SU-DHL-6 (cell line): ENCODE results near the gene ADCY5.

ENCODE experiments used
- H2AFZ ChIP-seq: fragments of 200-600 bp; sonication (generic); 2 replicates; pipeline ENCODE4 v1.6.1; 2014; ENCODE audit warnings: low read depth, mild to moderate bottlenecking, moderate library complexity, mixed read lengths, antibody characterized with exemption, low read length; ENCODE audit not compliant: severe bottlenecking
- H3F3A ChIP-seq: fragments of 200-600 bp; shearing (Covaris generic); 2 replicates; pipeline ENCODE4 v1.6.0; 2016; ENCODE audit warnings: antibody characterized with exemption, mild to moderate bottlenecking; ENCODE audit not compliant: insufficient read depth
- H3K27ac ChIP-seq: fragments of 200-600 bp; sonication (generic); 2 replicates; pipeline ENCODE4 v1.5.1; 2016; ENCODE audit warnings: low read depth, mild to moderate bottlenecking, low read length, moderate library complexity, mixed read lengths
- H3K27me3 ChIP-seq: fragments of 200-600 bp; sonication (generic), shearing (Covaris generic); 2 replicates; pipeline ENCODE4 v1.6.0; 2014; ENCODE audit warnings: mild to moderate bottlenecking, low read length
- H3K36me3 ChIP-seq: fragments of 200-600 bp; sonication (generic); 2 replicates; pipeline ENCODE4 v1.6.1; 2014; ENCODE audit warnings: mild to moderate bottlenecking, low read length, mixed read lengths
- H3K4me2 ChIP-seq: fragments of 300-600, 200-600 bp; shearing (Covaris generic), sonication (generic); 2 replicates; pipeline ENCODE4 v1.6.0; 2014; ENCODE audit warnings: low read length, low read depth, mild to moderate bottlenecking; ENCODE audit not compliant: poor library complexity, severe bottlenecking
- H3K4me3 ChIP-seq: fragments of 200-600 bp; sonication (generic); 2 replicates; pipeline ENCODE4 v1.5.1; 2014; ENCODE audit warnings: antibody characterized with exemption, low read length, mild to moderate bottlenecking, mixed read lengths; ENCODE audit not compliant: insufficient read depth, poor library complexity, severe bottlenecking
- H3K79me2 ChIP-seq: fragments of 200-600 bp; sonication (generic); 2 replicates; pipeline ENCODE4 v1.6.1; 2014; ENCODE audit warnings: mild to moderate bottlenecking, low read length, moderate library complexity; ENCODE audit not compliant: insufficient read depth
- H3K9ac ChIP-seq: fragments of 200-600 bp; sonication (generic); 2 replicates; pipeline ENCODE4 v1.7.0; 2014; ENCODE audit warnings: mild to moderate bottlenecking, low read length
- H3K9me2 ChIP-seq: fragments of 200-600 bp; sonication (generic); replicated peaks from 2 replicates; pipeline ENCODE4 v1.6.1; 2014; ENCODE audit warnings: low read length; ENCODE audit not compliant: insufficient read depth
- H3K9me3 ChIP-seq: fragments of 200-600 bp; sonication (generic); 2 replicates; pipeline ENCODE4 v1.6.1; 2014; ENCODE audit warnings: low read length, mixed read lengths; ENCODE audit not compliant: insufficient read depth
- H4K20me1 ChIP-seq: fragments of 200-600 bp; sonication (generic); 2 replicates; pipeline ENCODE4 v1.6.1; 2014; ENCODE audit warnings: low read depth, mild to moderate bottlenecking, antibody characterized with exemption, low read length, moderate library complexity, mixed read lengths
- CTCF ChIP-seq: fragments of 200-600 bp; sonication (generic); IDR thresholded peaks from one replicate; pipeline ENCODE4 v1.5.1; 2017; ENCODE audit warnings: antibody characterized with exemption, mild to moderate bottlenecking, low read length, moderate library complexity; ENCODE audit not compliant: insufficient read depth, poor library complexity, severe bottlenecking
- EZH2phosphoT487 ChIP-seq: fragments of 200-600 bp; sonication (generic), shearing (Covaris generic); conservative IDR thresholded peaks from 2 replicates; pipeline ENCODE4 v1.6.1; 2018; ENCODE audit warnings: mild to moderate bottlenecking, antibody characterized with exemption, low read length, moderate library complexity, mixed read lengths

Gene ADCY5

DNA sequence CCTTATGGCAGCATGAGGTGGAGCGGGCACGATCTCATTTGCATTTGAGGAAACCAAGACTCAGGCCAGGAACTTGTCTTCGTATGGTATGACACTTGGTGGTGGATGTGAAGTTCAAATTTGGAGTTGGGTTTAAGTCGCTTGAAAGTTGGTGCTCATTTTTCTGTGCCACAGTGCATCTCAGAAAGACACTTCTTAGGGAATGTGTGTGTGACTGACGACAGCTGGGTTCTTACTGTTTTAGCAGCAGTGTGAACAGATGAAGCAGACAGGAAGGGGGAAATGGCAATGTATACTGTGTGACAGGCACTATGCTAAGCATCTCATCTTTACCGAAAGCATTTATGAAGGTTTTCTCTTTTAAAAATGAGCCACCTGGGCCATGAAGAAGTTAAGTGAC lies 171.8 kb downstream of the ADCY5 start:
- Histone ChIP-seq H3K9me3 (no peaks in the 10 kb centered on the region), H3K9ac (no peak overlapping the region), H3K27ac (no peak overlapping the region), H3K4me2 (no peak overlapping the region), H3K9me2 (no peaks in the 10 kb centered on the region), H2AFZ (no peak overlapping the region), H3F3A (no peaks in the 10 kb centered on the region), H3K79me2 (no peaks in the 10 kb centered on the region), H3K4me3 (no peak overlapping the region), H4K20me1 (no peaks in the 10 kb centered on the region), H3K27me3 (no peaks in the 10 kb centered on the region), H3K36me3 (no peaks in the 10 kb centered on the region)
- TF ChIP-seq CTCF (no peak), EZH2phosphoT487 (no peak)

DNA sequence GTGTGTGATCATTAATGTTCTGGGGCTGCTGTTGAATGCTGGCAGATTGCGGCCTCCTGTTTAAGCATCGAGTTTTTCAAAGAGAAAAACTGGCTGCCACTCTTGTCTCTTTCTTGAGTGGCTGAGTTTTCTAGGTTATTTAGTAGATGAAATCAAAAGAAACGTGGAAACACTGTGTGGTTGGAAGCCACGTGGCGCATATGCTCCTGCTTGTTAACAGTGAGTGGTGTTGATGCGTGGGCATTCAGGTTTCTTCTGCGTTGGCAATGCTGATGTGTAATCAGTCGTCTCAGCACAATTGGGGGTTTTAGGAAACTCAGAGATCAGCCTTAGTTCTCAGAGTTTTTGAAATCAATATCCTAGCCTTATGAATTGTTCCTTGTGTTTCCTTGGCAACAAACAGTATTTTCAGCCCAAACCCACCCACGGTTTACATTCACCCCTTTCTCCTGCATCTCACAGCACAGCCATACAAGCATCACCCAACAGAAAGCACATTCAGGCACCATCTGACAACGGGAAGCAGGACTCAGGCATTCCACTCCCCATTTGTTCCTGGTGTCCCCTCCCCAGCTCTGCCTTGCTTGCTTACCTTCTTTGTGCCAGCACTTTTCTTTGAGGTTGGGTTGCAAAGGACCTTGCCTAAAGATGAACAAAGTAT lies 172.4 kb downstream of the ADCY5 start:
- Histone ChIP-seq H3K79me2 (no peaks in the 10 kb centered on the region), H3K9me2 (no peaks in the 10 kb centered on the region), H3K4me2 (no peak overlapping the region), H3K27ac (no peak overlapping the region), H3K27me3 (no peaks in the 10 kb centered on the region), H3F3A (no peaks in the 10 kb centered on the region), H4K20me1 (no peaks in the 10 kb centered on the region), H3K9ac (no peak overlapping the region), H3K9me3 (no peaks in the 10 kb centered on the region), H3K4me3 (no peak overlapping the region), H2AFZ (no peak overlapping the region), H3K36me3 (no peaks in the 10 kb centered on the region)
- TF ChIP-seq EZH2phosphoT487 (no peak), CTCF (no peak)

DNA sequence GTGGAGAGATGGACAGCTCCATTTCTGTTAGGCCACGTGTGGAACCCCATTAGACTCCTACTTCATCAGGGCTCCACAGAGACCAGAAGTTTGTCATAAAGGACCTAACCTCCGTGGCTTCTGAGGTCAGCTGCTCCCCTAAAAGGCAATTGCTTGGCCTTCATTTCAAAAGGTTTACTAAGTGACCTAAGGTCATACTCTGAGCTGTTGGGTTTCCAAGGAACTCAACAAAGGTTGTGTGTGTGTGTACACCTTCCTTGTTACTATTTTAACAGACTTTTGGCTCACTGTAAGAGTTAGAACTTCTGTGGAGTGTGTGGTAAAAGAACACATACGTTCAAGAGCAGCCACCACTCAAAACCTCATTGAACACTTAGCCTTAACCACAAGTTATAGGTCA lies 173.2 kb downstream of the ADCY5 start:
- Histone ChIP-seq H3F3A (no peaks in the 10 kb centered on the region), H4K20me1 (no peaks in the 10 kb centered on the region), H3K27ac (no peak overlapping the region), H3K4me3 (no peak overlapping the region), H3K27me3 (no peaks in the 10 kb centered on the region), H3K36me3 (no peaks in the 10 kb centered on the region), H3K9me2 (no peaks in the 10 kb centered on the region), H3K9me3 (no peaks in the 10 kb centered on the region), H3K4me2 (no peak overlapping the region), H3K79me2 (no peaks in the 10 kb centered on the region), H3K9ac (no peak overlapping the region), H2AFZ (no peak overlapping the region)
- TF ChIP-seq CTCF: no peak
- no peak for TF ChIP-seq EZH2phosphoT487
